RCC 7860 (cell line): ENCODE results near the gene CLDN9.

Experiments used
- DNase-seq: peaks from one replicate; pipeline ENCODE4 v3.0.0-alpha.2; 2015; ENCODE audit warnings: low spot score
- FAIRE-seq: peaks from 2 replicates; lab custom pipeline; 2012; peaks lifted over from hg19 to GRCh38; lab: Jason Lieb, UNC

CLDN9 gene

GRCh38 chr16:3017794-3018506, 5.2 kb downstream of the CLDN9 start, which contains the start of gene CLDN6:
CLDN6 (minus strand) TSS chr16:3018183; CDS start chr16:3016021, 2,162 bp downstream.
- DNase-seq (no peak), FAIRE-seq (no peak)

GRCh38 chr16:3019594-3020246, 7.0 kb downstream of the CLDN9 start:
- FAIRE-seq, result no peak
- DNase-seq, result no peak

GRCh38 chr16:3020247-3020603, 7.5 kb downstream of the CLDN9 start, which contains the start of gene TNFRSF12A:
TNFRSF12A (plus strand) TSS chr16:3020368; CDS start chr16:3020398, 30 bp downstream.
- DNase-seq, result peak; percentile 66
- no peak for FAIRE-seq

GRCh38 chr16:3020604-3021448, 8.1 kb downstream of the CLDN9 start:
- DNase-seq (peak; percentile 95), FAIRE-seq (peak; percentile 71)

GRCh38 chr16:3021449-3022207, 8.9 kb downstream of the CLDN9 start:
- peak; percentile 97 for DNase-seq
- peak; percentile 93 for FAIRE-seq

- DNase-seq (peak; percentile 93), FAIRE-seq (no peak)
Observed at GRCh38 chr16:3022208-3022683, 9.5 kb downstream of the CLDN9 start.

- DNase-seq (no peak), FAIRE-seq (no peak)
Observed at GRCh38 chr16:3022684-3023414, 10.1 kb downstream of the CLDN9 start.

GRCh38 chr16:3023415-3023668, 10.6 kb downstream of the CLDN9 start:
- DNase-seq (peak; percentile 93), FAIRE-seq (peak; percentile 59)

- peak; percentile 98 for DNase-seq
- peak; percentile 75 for FAIRE-seq
Observed at GRCh38 chr16:3023669-3024478, 11.2 kb downstream of the CLDN9 start, which contains the start of the genes HCFC1R1 and THOC6. HCFC1R1 (minus strand) TSS chr16:3023942; CDS start chr16:3023941, 1 bp downstream. THOC6 (plus strand) TSS chr16:3024035; CDS start chr16:3024327, 292 bp downstream.

- DNase-seq (no peak), FAIRE-seq (no peak)
Observed at GRCh38 chr16:3025032-3026002, 12.6 kb downstream of the CLDN9 start.

GRCh38 chr16:3026003-3026378, 13.3 kb downstream of the CLDN9 start:
- DNase-seq, result no peak

GRCh38 chr16:3026609-3027488, 14.1 kb downstream of the CLDN9 start:
- DNase-seq, result no peak
- no peak for FAIRE-seq

More at GRCh38 chr16:3026003-3026378, 13.3 kb downstream of the CLDN9 start:
- FAIRE-seq, result no peak

- DNase-seq, result no peak
- FAIRE-seq, result no peak
Observed at GRCh38 chr16:3027489-3027795, 14.7 kb downstream of the CLDN9 start.

GRCh38 chr16:3027983-3028715, 15.4 kb downstream of the CLDN9 start:
- DNase-seq, result peak; percentile 61
- FAIRE-seq, result no peak

GRCh38 chr16:3028716-3029319, 16.1 kb downstream of the CLDN9 start:
- DNase-seq, result no peak
- no peak for FAIRE-seq
